SK-N-SH (cell line): Measurements from ENCODE around the gene FASTKD2. TPM values are rescaled to one million over a fixed set of nuclear protein-coding genes. Genes with fewer than 3 reads are reported as not detected.

ENCODE experiments used
- CTCF ChIA-PET: fragments of 300-600, 350-600 bp; formaldehyde crosslinking; extraction: SDS; loops from one replicate; lab custom pipeline; 2021; lab: Yijun Ruan, JAX
- POLR2A ChIA-PET: fragments of 350-600 bp; sonication (Branson Sonifier 250); formaldehyde crosslinking; extraction: SDS; loops from one replicate; lab custom pipeline; 2020; ENCODE audit warnings: antibody characterized with exemption, inconsistent platforms; lab: Yijun Ruan, JAX
- DNase-seq: peaks from one replicate; pipeline ENCODE4 v3.0.0; 2012
- H2AFZ ChIP-seq: fragments of 200-600 bp; sonication (generic); 2 replicates; pipeline ENCODE4 v1.8.1; 2016; ENCODE audit warnings: antibody characterized with exemption, mild to moderate bottlenecking, low read depth
- H3F3A ChIP-seq: fragments of 200-600 bp; sonication (generic); replicated peaks from 2 replicates; pipeline ENCODE3; 2016; ENCODE audit warnings: antibody characterized with exemption, mild to moderate bottlenecking; ENCODE audit not compliant: insufficient read depth
- H3K27ac ChIP-seq, 2 experiments: fragments of 200-500 bp in 1 of 2; fragments of 200-600 bp in 1 of 2; sonication (Bioruptor generic) in 1 of 2; sonication (generic), shearing (Covaris generic) in 1 of 2; 2 replicates each; pipeline versions ENCODE4 v1.5.1 to v1.6.1; 2014 to 2016; ENCODE audit warnings: low read depth in 2 of 2, inconsistent platforms in 1 of 2, low read length in 1 of 2, mild to moderate bottlenecking in 1 of 2, mixed read lengths in 1 of 2
- H3K27me3 ChIP-seq: fragments of 200-600 bp; sonication (generic), shearing (Covaris generic); 2 replicates; pipeline ENCODE4 v1.6.1; 2016; ENCODE audit warnings: mixed run types; ENCODE audit not compliant: insufficient read depth
- H3K36me3 ChIP-seq, 2 experiments: fragments of 200-500 bp in 1 of 2; fragments of 200-600 bp in 1 of 2; sonication (Bioruptor generic) in 1 of 2; sonication (generic) in 1 of 2; replicated peaks in 1 of 2; 2 replicates each; pipeline versions ENCODE3 to v1.5.1; 2014 to 2016; ENCODE audit warnings: low read length in 1 of 2, mild to moderate bottlenecking in 1 of 2; ENCODE audit not compliant: insufficient read depth in 2 of 2, control insufficient read depth in 1 of 2
- H3K4me1 ChIP-seq, 2 experiments: fragments of 200-500 bp in 1 of 2; fragments of 200-600 bp in 1 of 2; sonication (Bioruptor generic) in 1 of 2; sonication (generic), shearing (Covaris generic) in 1 of 2; 2 replicates each; pipeline versions ENCODE4 v1.5.1 to v1.6.1; 2014 to 2016; ENCODE audit warnings: low read depth in 1 of 2, low read length in 1 of 2, mixed run types in 1 of 2; ENCODE audit not compliant: insufficient read depth in 2 of 2, control insufficient read depth in 1 of 2
- H3K4me2 ChIP-seq: fragments of 200-600 bp; sonication (generic), shearing (Covaris generic); 2 replicates; pipeline ENCODE4 v1.6.1; 2017; ENCODE audit warnings: mixed run types
- H3K4me3 ChIP-seq, 2 experiments: fragments of 200-500 bp in 1 of 2; fragments of 200-600 bp in 1 of 2; sonication (Bioruptor generic) in 1 of 2; sonication (generic), shearing (Covaris generic) in 1 of 2; 2 replicates each; pipeline versions ENCODE4 v1.5.1 to v1.8.1; 2014 to 2016; ENCODE audit warnings: low read depth in 2 of 2, inconsistent platforms in 1 of 2, low read length in 1 of 2, mild to moderate bottlenecking in 1 of 2, mixed read lengths in 1 of 2, moderate library complexity in 1 of 2
- H3K79me2 ChIP-seq: fragments of 200-600 bp; sonication (generic); 2 replicates; pipeline ENCODE4 v1.8.1; 2017; ENCODE audit warnings: mild to moderate bottlenecking; ENCODE audit not compliant: insufficient read depth
- H3K9ac ChIP-seq: fragments of 200-600 bp; sonication (generic); 2 replicates; pipeline ENCODE4 v1.6.1; 2017; ENCODE audit warnings: mixed run types
- H3K9me2 ChIP-seq: fragments of 200-600 bp; sonication (generic); 2 replicates; pipeline ENCODE4 v1.6.1; 2017; ENCODE audit warnings: mixed run types
- H3K9me3 ChIP-seq: fragments of 200-600 bp; sonication (generic); 2 replicates; pipeline ENCODE4 v1.6.1; 2017; ENCODE audit warnings: mixed run types, mild to moderate bottlenecking, moderate library complexity
- H4K20me1 ChIP-seq: fragments of 200-600 bp; sonication (generic); 2 replicates; pipeline ENCODE4 v1.6.1; 2017; ENCODE audit warnings: mild to moderate bottlenecking, mixed run types; ENCODE audit not compliant: insufficient read depth
- FOXJ3 ChIP-seq: sonication (generic); formaldehyde crosslinking; IDR thresholded peaks from 2 replicates; pipeline ENCODE4 v1.5.1; 2020; ENCODE audit warnings: mild to moderate bottlenecking, missing genetic modification reagents
- GABPA ChIP-seq: IDR thresholded peaks from 2 replicates; pipeline ENCODE4 v1.4.0; 2012; ENCODE audit warnings: low read depth, mild to moderate bottlenecking
- MEF2A ChIP-seq: IDR thresholded peaks from 2 replicates; pipeline ENCODE4 v1.4.0; 2012; ENCODE audit warnings: low read depth, borderline replicate concordance
- MXI1 ChIP-seq: IDR thresholded peaks from 2 replicates; pipeline ENCODE4 v1.6.1; 2012; ENCODE audit warnings: mild to moderate bottlenecking, low read depth, low read length, improper control_type of control experiment
- NRF1 ChIP-seq: IDR thresholded peaks from 2 replicates; pipeline ENCODE4 v1.6.1; 2012; ENCODE audit warnings: low read depth, mild to moderate bottlenecking, low read length
- PBX3 ChIP-seq: IDR thresholded peaks from 2 replicates; pipeline ENCODE4; 2012
- POLR2AphosphoS5 ChIP-seq: IDR thresholded peaks from 2 replicates; pipeline ENCODE4 v1.6.1; 2012; ENCODE audit warnings: low read depth, low read length
- RAD21 ChIP-seq: IDR thresholded peaks from 2 replicates; pipeline ENCODE4 v1.6.1; 2012; ENCODE audit warnings: mild to moderate bottlenecking, low read length
- RFX5 ChIP-seq: IDR thresholded peaks from 2 replicates; pipeline ENCODE4 v1.6.1; 2012; ENCODE audit warnings: mild to moderate bottlenecking, improper control_type of control experiment, low read length
- SIN3A ChIP-seq: IDR thresholded peaks from 2 replicates; pipeline ENCODE4 v1.6.1; 2012; ENCODE audit warnings: low read depth, mild to moderate bottlenecking, low read length, moderate library complexity, borderline replicate concordance
- TAF1 ChIP-seq: IDR thresholded peaks from 2 replicates; pipeline ENCODE4 v1.6.1; 2012; ENCODE audit warnings: low read depth, mild to moderate bottlenecking, low read length, moderate library complexity, borderline replicate concordance
- TCF12 ChIP-seq: IDR thresholded peaks from 2 replicates; pipeline ENCODE4 v1.4.0; 2012
- TEAD4 ChIP-seq: IDR thresholded peaks from 2 replicates; pipeline ENCODE4 v1.4.0; 2012; ENCODE audit warnings: mild to moderate bottlenecking, borderline replicate concordance; ENCODE audit not compliant: insufficient read depth
- USF1 ChIP-seq: IDR thresholded peaks from 2 replicates; pipeline ENCODE4 v1.4.0; 2012; ENCODE audit warnings: low read depth, borderline replicate concordance
- USF2 ChIP-seq: fragments of 150-350 bp; IDR thresholded peaks from 2 replicates; pipeline ENCODE4 v1.6.1; 2017; ENCODE audit warnings: antibody characterized with exemption, low read length, low read depth, borderline replicate concordance
- YY1 ChIP-seq: IDR thresholded peaks from 2 replicates; pipeline ENCODE4 v1.4.0; 2012; ENCODE audit warnings: low read depth, mild to moderate bottlenecking
- WGBS: methylation state at CpG from one replicate; pipeline ENCODE4 v1.1.6; 2017; ENCODE audit warnings: low lambda C conversion rate; 5-methylcytosine and 5-hydroxymethylcytosine counted together
- polyA plus RNA-seq, 3 experiments: library from polyadenylated mRNA; depleted of rRNA; stranded (reverse); fragments of >200 nt; gene quantifications; 2 replicates each; pipeline ENCODE4 v1.2.3, GENCODE V29; 2012
- TF ChIP-seq, protein P1 (sequence below): IDR thresholded peaks from 2 replicates; pipeline ENCODE4 v1.4.0; 2012; ENCODE audit warnings: low read depth, borderline replicate concordance
- TF ChIP-seq, protein P2 (sequence below): fragments of 150-350 bp; IDR thresholded peaks from 2 replicates; pipeline ENCODE4 v1.6.1; 2016; ENCODE audit warnings: mild to moderate bottlenecking, low read depth, low read length

The FASTKD2 gene
- polyA plus RNA-seq, 1 of the 3 experiments (the other 2 are of a cell fraction) = 15.1 TPM

GRCh38 chr2:206733341-206733740 lies 32.1 kb upstream of the FASTKD2 start (continued):
- TF ChIP-seq, protein P1, sequence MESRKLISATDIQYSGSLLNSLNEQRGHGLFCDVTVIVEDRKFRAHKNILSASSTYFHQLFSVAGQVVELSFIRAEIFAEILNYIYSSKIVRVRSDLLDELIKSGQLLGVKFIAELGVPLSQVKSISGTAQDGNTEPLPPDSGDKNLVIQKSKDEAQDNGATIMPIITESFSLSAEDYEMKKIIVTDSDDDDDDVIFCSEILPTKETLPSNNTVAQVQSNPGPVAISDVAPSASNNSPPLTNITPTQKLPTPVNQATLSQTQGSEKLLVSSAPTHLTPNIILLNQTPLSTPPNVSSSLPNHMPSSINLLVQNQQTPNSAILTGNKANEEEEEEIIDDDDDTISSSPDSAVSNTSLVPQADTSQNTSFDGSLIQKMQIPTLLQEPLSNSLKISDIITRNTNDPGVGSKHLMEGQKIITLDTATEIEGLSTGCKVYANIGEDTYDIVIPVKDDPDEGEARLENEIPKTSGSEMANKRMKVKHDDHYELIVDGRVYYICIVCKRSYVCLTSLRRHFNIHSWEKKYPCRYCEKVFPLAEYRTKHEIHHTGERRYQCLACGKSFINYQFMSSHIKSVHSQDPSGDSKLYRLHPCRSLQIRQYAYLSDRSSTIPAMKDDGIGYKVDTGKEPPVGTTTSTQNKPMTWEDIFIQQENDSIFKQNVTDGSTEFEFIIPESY = no peak
- no peak for TF ChIP-seq TCF12

GRCh38 chr2:206736935-206737334 lies 28.5 kb upstream of the FASTKD2 start:
- DNase-seq = no peak
- Histone ChIP-seq H3K27ac (no peak overlapping the region), H3K9ac (no peak overlapping the region), H3K9me2 (no peaks in the 10 kb centered on the region), H3K9me3 (no peaks in the 10 kb centered on the region), H3K79me2 (no peaks in the 10 kb centered on the region), H3K4me2 (no peak overlapping the region), H2AFZ (no peak overlapping the region), H3K36me3 (no peaks in the 10 kb centered on the region), H3K27me3 (no peaks in the 10 kb centered on the region; the same call in 1 of the 2 replicates), H3K4me1 (no peaks in the 10 kb centered on the region), H4K20me1 (no peaks in the 10 kb centered on the region), H3K4me3 (no peak overlapping the region), H3F3A (no peaks in the 10 kb centered on the region)
- ChIA-PET CTCF (interaction anchor here (0.7 kb wide), 1 partner anchor 27 kb away, joined by 3 read pairs; no protein-coding TSS in a partner anchor), POLR2A (no interaction called here)
- TF ChIP-seq TAF1 (no peak), RFX5 (no peak), TEAD4 (no peak), SIN3A (no peak), YY1 (no peak), FOXJ3 (CRISPR knock-in tag) (no peak)
- WGBS = 43% methylated on average over 5 of the region's 5 CpGs

- POLR2A ChIA-PET = no interaction called here
- WGBS = 27% methylated on average over 2 of the region's 2 CpGs
Observed at GRCh38 chr2:206739271-206739670, 26.1 kb upstream of the FASTKD2 start.

More at GRCh38 chr2:206739271-206739670, 26.1 kb upstream of the FASTKD2 start:
- Histone ChIP-seq H2AFZ (no peak overlapping the region), H3K4me3 (no peak overlapping the region), H3K9me3 (no peaks in the 10 kb centered on the region), H3K4me2 (no peak overlapping the region), H4K20me1 (no peaks in the 10 kb centered on the region), H3K9ac (no peak overlapping the region), H3F3A (no peaks in the 10 kb centered on the region), H3K79me2 (no peaks in the 10 kb centered on the region), H3K36me3 (no peaks in the 10 kb centered on the region), H3K27ac (no peak overlapping the region), H3K9me2 (no peaks in the 10 kb centered on the region), H3K4me1 (no peaks in the 10 kb centered on the region), H3K27me3 (no peaks in the 10 kb centered on the region; the same call in 1 of the 2 replicates)
- CTCF ChIA-PET = interaction anchor here (1.6 kb wide), 1 partner anchor 43 kb away, joined by 5 read pairs; no protein-coding TSS in a partner anchor
- TF ChIP-seq SIN3A (no peak), TEAD4 (no peak), MEF2A (no peak), GABPA (no peak), RAD21 (no peak), USF1 (no peak), USF2 (no peak), POLR2AphosphoS5 (no peak), PBX3 (no peak), MXI1 (no peak), NRF1 (no peak)
- TF ChIP-seq, protein P2, sequence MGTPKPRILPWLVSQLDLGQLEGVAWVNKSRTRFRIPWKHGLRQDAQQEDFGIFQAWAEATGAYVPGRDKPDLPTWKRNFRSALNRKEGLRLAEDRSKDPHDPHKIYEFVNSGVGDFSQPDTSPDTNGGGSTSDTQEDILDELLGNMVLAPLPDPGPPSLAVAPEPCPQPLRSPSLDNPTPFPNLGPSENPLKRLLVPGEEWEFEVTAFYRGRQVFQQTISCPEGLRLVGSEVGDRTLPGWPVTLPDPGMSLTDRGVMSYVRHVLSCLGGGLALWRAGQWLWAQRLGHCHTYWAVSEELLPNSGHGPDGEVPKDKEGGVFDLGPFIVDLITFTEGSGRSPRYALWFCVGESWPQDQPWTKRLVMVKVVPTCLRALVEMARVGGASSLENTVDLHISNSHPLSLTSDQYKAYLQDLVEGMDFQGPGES = no peak
- no peak for DNase-seq
